ENCODE results near the gene NVL. TPM values are rescaled to one million over a fixed set of nuclear protein-coding genes. Genes with fewer than 3 reads are reported as not detected.

Gene NVL
- total and polyA plus RNA-seq, 2 of the 8 experiments (the other 6 are each of a cell fraction or from before 2014, with no cell fraction given), result 22.7 to 45.8 TPM

DNA sequence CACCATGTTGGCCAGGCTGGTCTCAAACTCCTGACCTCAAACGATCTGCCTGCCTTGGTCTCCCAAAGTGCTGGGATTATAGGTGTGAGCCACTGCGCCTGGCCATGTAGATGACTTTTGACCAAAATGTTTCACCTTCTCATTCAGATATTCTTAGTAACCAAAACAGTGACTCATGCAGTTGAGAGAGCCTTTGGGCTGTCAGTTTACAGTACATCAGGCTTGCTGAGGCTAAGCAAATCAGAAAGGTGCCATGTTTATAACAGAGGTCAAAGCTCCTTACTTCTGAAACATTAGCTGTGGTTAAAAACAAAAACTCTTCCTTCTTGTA is 47.7 kb upstream of the NVL start:
- Histone ChIP-seq H2BK12ac (ENCODE audit: low read depth, low read length) (no peak overlapping the region), H3K4me1 (replicated peaks in 1 of 4; ENCODE audit: control insufficient read depth in 3 of 4, insufficient read depth in 4 of 4, low read length in 3 of 4) (no peaks in the 10 kb centered on the region), H3K27me3 (replicated peaks in 1 of 4; ENCODE audit: control insufficient read depth in 3 of 4, extremely low read depth in 1 of 4, insufficient read depth in 3 of 4, low read length in 3 of 4) (no peaks in the 10 kb centered on the region), H3K23ac (ENCODE audit: insufficient read length) (no peak overlapping the region), H3K4me2 (ENCODE audit: insufficient read depth in 1 of 2, low read depth in 2 of 2, low read length in 2 of 2) (no peak overlapping the region), H3K4me3 (ENCODE audit: extremely low read depth in 1 of 4, insufficient read depth in 2 of 4, low read depth in 3 of 4, low read length in 4 of 4) (no peak overlapping the region), H2BK5ac (ENCODE audit: low read depth, low read length) (no peak overlapping the region), H3K36me3 (ENCODE audit: control insufficient read depth in 2 of 4, insufficient read depth in 4 of 4, low read length in 3 of 4) (peaks cover 13 to 67% (median 37%) of the 10 kb centered on the region in 4 experiments), H3K56ac (replicated peaks; ENCODE audit: insufficient read length, low read depth, low read length) (no peak overlapping the region), H2AFZ (ENCODE audit: low read length) (no peak overlapping the region), H4K5ac (ENCODE audit: insufficient read length, low read depth, low read length) (no peak overlapping the region), H4K91ac (replicated peaks; ENCODE audit: insufficient read length, low read length) (no peak overlapping the region), H2BK120ac (replicated peaks; ENCODE audit: low read depth, low read length) (no peak overlapping the region), H3K18ac (ENCODE audit: extremely low read depth, low read length) (no peak overlapping the region), H2BK15ac (ENCODE audit: low read length) (no peak overlapping the region), H4K8ac (ENCODE audit: extremely low read depth, insufficient read depth, low read length) (no peak overlapping the region), H3K23me2 (ENCODE audit: low read depth, low read length) (no peaks in the 10 kb centered on the region), H3K79me2 (ENCODE audit: control insufficient read depth in 1 of 2, insufficient read depth in 2 of 2, low read length in 2 of 2) (0 out of 4 replicates have a peak, but pooled peaks cover 0 to 4% of the 10 kb centered on the region in 2 experiments), H3K4ac (replicated peaks; ENCODE audit: insufficient read length, low read depth, low read length) (no peak overlapping the region), H3K9me3 (ENCODE audit: insufficient read depth in 2 of 2, low read depth in 1 of 2, low read length in 1 of 2) (no peaks in the 10 kb centered on the region), H3K9ac (replicated peaks in 1 of 4; ENCODE audit: extremely low read depth in 1 of 4, low read depth in 3 of 4, low read length in 3 of 4) (no peak overlapping the region), H2BK20ac (ENCODE audit: low read length) (no peak overlapping the region), H3K14ac (ENCODE audit: insufficient read length) (no peak overlapping the region), H4K20me1 (replicated peaks in 1 of 2; ENCODE audit: control insufficient read depth in 1 of 2, insufficient read depth in 2 of 2, low read length in 2 of 2) (no peaks in the 10 kb centered on the region), H2AK5ac (ENCODE audit: low read depth, low read length) (no peak overlapping the region), H3K79me1 (ENCODE audit: low read depth, low read length) (no peaks in the 10 kb centered on the region), H3K27ac (ENCODE audit: low read depth, low read length) (no peak overlapping the region)
- FAIRE-seq (no peak), DNase-seq (ENCODE audit: low read depth in 1 of 2, low spot score in 2 of 2) (no peak)
- CTCF ChIA-PET (ENCODE audit: partially characterized antibody), result interaction anchor here (1.0 to 1.3 kb wide), 3 partner anchors 11 to 79 kb away, joined by 4 read pairs; no protein-coding TSS in a partner anchor
- WGBS, 2 experiments (ENCODE audit: extremely low coverage in 1 of 2, insufficient coverage in 1 of 2, insufficient read length in 1 of 2, insufficient replicate concordance in 2 of 2, low coverage in 1 of 2, low lambda C conversion rate in 2 of 2, missing lambda C conversion rate in 1 of 2), result 85% methylated on average over 2 of the region's 2 CpGs; no CpG with 5 or more reads in 1 of the 2 experiments
- POLR2A ChIA-PET (ENCODE audit: partially characterized antibody), result interaction anchor here (1.1 to 2.7 kb wide), 4 partner anchors 10 to 54 kb away, joined by 3 to 8 read pairs (median 4); partner anchors contain the start of gene CNIH4
- TF ChIP-seq, protein P1, sequence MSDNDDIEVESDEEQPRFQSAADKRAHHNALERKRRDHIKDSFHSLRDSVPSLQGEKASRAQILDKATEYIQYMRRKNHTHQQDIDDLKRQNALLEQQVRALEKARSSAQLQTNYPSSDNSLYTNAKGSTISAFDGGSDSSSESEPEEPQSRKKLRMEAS (IDR thresholded peaks at IDR 0.05), result no peak
- TF ChIP-seq RXRA (IDR thresholded peaks at IDR 0.05; ENCODE audit: insufficient read depth, low read depth, low read length) (no peak), NRF1 (IDR thresholded peaks at IDR 0.05; ENCODE audit: low read depth, low read length) (no peak), EGR1 (IDR thresholded peaks at IDR 0.05; ENCODE audit: borderline replicate concordance, low read depth, low read length) (no peak), POLR2AphosphoS5 (IDR thresholded peaks at IDR 0.05; ENCODE audit: low read depth, low read length) (no peak), KDM1A (IDR thresholded peaks at IDR 0.05; ENCODE audit: borderline replicate concordance, low read length) (no peak), TBP (IDR thresholded peaks at IDR 0.05; ENCODE audit: low read depth, low read length) (no peak), SAP30 (IDR thresholded peaks at IDR 0.05; ENCODE audit: insufficient read depth, insufficient replicate concordance, low read length) (no peak), CEBPB (IDR thresholded peaks at IDR 0.05; ENCODE audit: low read depth, low read length) (no peak), EP300 (IDR thresholded peaks at IDR 0.05; ENCODE audit: borderline replicate concordance in 1 of 2, low read depth in 2 of 2, low read length in 2 of 2) (no peak), SP4 (IDR thresholded peaks at IDR 0.05; ENCODE audit: low read length) (no peak), TAF7 (optimal IDR thresholded peaks at IDR 0.05; ENCODE audit: borderline replicate concordance, low read depth, low read length) (no peak)
- TF ChIP-seq, protein P2, sequence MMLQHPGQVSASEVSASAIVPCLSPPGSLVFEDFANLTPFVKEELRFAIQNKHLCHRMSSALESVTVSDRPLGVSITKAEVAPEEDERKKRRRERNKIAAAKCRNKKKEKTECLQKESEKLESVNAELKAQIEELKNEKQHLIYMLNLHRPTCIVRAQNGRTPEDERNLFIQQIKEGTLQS (IDR thresholded peaks at IDR 0.05; ENCODE audit: insufficient read depth, low read depth, low read length), result no peak

Measured in H1 (cell line).